Retinal pigment epithelial cell (primary cell): ENCODE results near the gene IL20RB.

Source experiments
- DNase-seq: peaks from one replicate; pipeline ENCODE4 v3.0.0-alpha.2; 2010; ENCODE audit warnings: low read depth
- H3K4me3 ChIP-seq: 2 replicates; pipeline ENCODE4 v1.5.1; 2011; ENCODE audit warnings: mild to moderate bottlenecking, low read length, control low read depth, moderate library complexity
- CTCF ChIP-seq: conservative IDR thresholded peaks from 2 replicates; pipeline ENCODE4 v1.5.1; 2011; ENCODE audit warnings: low read depth, low read length, control low read depth, inconsistent platforms

Gene IL20RB

GRCh38 chr3:136919799-136920580 is 37.8 kb upstream of the IL20RB start:
- no peak overlapping the region for H3K4me3 ChIP-seq
- no peak for TF ChIP-seq CTCF
- DNase-seq: no peak

- TF ChIP-seq CTCF: no peak
- DNase-seq: no peak
- no peak overlapping the region for H3K4me3 ChIP-seq
Measured at GRCh38 chr3:136920904-136921611, 36.7 kb upstream of the IL20RB start.

GRCh38 chr3:136925425-136926190 is 32.2 kb upstream of the IL20RB start:
- no peak overlapping the region for H3K4me3 ChIP-seq
- TF ChIP-seq CTCF: no peak
- DNase-seq: no peak

- no peak overlapping the region for H3K4me3 ChIP-seq
- TF ChIP-seq CTCF: no peak
- no peak for DNase-seq
Measured at GRCh38 chr3:136928240-136928639, 29.5 kb upstream of the IL20RB start.

GRCh38 chr3:136929977-136930670 is 27.7 kb upstream of the IL20RB start:
- DNase-seq: peak; percentile 20
- TF ChIP-seq CTCF: no peak
- H3K4me3 ChIP-seq: no peak overlapping the region

- TF ChIP-seq CTCF: no peak
- DNase-seq: no peak
- H3K4me3 ChIP-seq: no peak overlapping the region
Measured at GRCh38 chr3:136931606-136932005, 26.2 kb upstream of the IL20RB start.
